ENCODE data around the gene CPS1. TPM values are rescaled to one million over a fixed set of nuclear protein-coding genes. Genes with fewer than 3 reads are reported as not detected.

CPS1 gene
- total RNA-seq, 1 donor from 2014 or later = 3.1 TPM

DNA sequence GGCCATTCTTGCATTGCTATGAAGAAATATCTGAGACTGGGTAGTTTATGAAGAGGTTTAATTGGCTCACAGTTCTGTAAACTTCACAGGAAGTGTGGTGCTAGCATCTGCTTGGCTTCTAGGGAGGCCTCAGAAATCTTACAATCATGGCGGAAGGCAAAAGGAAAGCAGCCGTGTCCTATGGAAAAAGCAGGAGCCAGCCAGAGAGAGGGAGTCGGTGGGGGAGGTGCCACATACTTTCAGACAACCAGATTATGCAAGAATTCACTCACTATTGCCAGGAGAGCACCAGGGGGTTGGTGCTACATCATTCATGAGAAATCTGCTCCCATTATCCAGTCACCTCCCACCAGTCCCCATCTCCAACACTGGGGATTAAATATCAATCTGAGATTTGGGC, 64.1 kb downstream of the CPS1 start:
- Histone ChIP-seq H3K27ac (no peak overlapping the region), H3K36me3 (no peaks in the 10 kb centered on the region), H3K9me3 (no peaks in the 10 kb centered on the region), H3K27me3 (no peaks in the 10 kb centered on the region), H3K4me3 (no peak overlapping the region), H3K4me1 (no peaks in the 10 kb centered on the region)
- TF ChIP-seq CTCF (IDR thresholded peaks at IDR 0.05) = no peak
- ATAC-seq (no peak), DNase-seq (no peak)
- intact Hi-C loops (cut with DNase I) = no loop called here

DNA sequence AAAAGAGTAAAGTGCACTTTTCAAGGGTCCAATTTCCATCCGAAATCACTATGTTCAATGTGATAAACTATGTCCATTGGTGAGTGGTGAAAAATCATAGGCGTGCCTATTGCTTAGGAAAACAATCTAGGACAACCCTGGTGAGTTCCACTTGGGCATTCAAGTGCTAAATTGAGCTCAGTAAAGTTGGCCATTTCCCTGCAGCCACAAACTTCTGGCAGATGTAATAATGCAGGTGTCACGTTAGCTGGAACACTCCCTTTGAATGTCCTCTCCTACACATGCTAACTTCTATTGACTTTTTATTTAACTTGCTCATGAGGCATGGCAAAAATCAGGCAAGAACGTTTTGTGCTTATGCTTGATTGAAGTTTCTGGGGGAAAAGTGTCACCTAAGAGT, 67.1 kb downstream of the CPS1 start:
- DNase-seq (no peak), ATAC-seq (no peak)
- no peaks in the 10 kb centered on the region for H3K9me3 ChIP-seq
- H3K27me3 ChIP-seq = no peaks in the 10 kb centered on the region
- H3K27ac ChIP-seq = no peak overlapping the region
- intact Hi-C loops (cut with DNase I) = no loop called here
- no peaks in the 10 kb centered on the region for H3K36me3 ChIP-seq
- H3K4me1 ChIP-seq = no peaks in the 10 kb centered on the region
- H3K4me3 ChIP-seq = no peak overlapping the region
- no peak for TF ChIP-seq CTCF (IDR thresholded peaks at IDR 0.05)

DNA sequence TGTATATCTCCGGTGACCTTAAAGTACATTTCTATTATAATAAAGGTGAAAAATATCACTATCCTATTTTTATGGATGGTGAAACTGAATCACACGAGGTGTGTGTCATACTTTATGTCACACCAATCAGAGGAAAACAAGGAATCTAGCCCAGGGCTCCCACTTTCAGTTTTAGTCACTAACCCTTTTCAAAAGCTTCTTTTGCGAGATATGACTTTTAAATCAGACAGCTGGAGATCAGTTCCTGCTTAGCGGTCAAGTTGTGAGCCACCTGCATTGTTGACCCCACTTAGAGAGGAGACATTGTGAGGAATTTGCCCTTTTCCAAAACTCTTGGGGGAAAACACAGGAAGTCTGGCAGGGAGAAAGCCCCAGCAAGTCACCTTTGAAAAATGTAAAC, 70.5 kb downstream of the CPS1 start:
- H3K27me3 ChIP-seq = no peaks in the 10 kb centered on the region
- H3K4me3 ChIP-seq = no peak overlapping the region
- no peak for TF ChIP-seq CTCF (IDR thresholded peaks at IDR 0.05)
- H3K9me3 ChIP-seq = no peaks in the 10 kb centered on the region
- ATAC-seq (no peak), DNase-seq (no peak)
- intact Hi-C loops (cut with DNase I) = no loop called here
- no peak overlapping the region for H3K27ac ChIP-seq
- no peaks in the 10 kb centered on the region for H3K36me3 ChIP-seq
- no peaks in the 10 kb centered on the region for H3K4me1 ChIP-seq

GRCh38 chr2:210630873-210631560, 74.6 kb downstream of the CPS1 start:
- DNase-seq = no peak
- no peak for TF ChIP-seq CTCF (IDR thresholded peaks at IDR 0.05)

DNA sequence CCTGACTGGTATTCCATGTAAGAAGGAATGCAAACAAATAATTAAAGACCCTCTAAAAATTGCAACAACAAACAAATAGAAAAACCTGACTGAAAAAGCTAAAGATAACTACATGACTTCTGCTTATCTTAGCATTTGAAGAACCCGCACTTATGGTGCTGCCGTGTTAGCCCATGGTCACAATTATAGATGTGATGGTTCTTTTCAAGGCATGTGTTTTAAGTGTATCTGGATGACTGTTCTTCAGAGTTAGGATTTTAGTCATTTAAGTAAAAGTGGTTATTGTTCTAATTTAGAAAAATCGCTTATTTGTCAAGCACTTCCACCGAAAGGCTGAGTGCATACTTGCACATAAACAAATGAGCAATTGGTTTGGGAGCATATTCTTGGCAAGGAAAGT, 77.3 kb downstream of the CPS1 start:
- intact Hi-C loops (cut with DNase I) = no loop called here
- Histone ChIP-seq H3K36me3 (no peaks in the 10 kb centered on the region), H3K27me3 (no peaks in the 10 kb centered on the region), H3K4me3 (no peak overlapping the region), H3K9me3 (no peaks in the 10 kb centered on the region), H3K27ac (no peak overlapping the region), H3K4me1 (no peaks in the 10 kb centered on the region)
- ATAC-seq (no peak), DNase-seq (no peak)
- TF ChIP-seq CTCF (IDR thresholded peaks at IDR 0.05) = no peak

More at GRCh38 chr2:210630873-210631560, 74.6 kb downstream of the CPS1 start:
- no peaks in the 10 kb centered on the region for H3K4me1 ChIP-seq
- ATAC-seq = no peak
- intact Hi-C loops (cut with DNase I) = no loop called here
- H3K36me3 ChIP-seq = no peaks in the 10 kb centered on the region
- no peaks in the 10 kb centered on the region for H3K27me3 ChIP-seq
- no peak overlapping the region for H3K4me3 ChIP-seq
- no peak overlapping the region for H3K27ac ChIP-seq
- H3K9me3 ChIP-seq = no peaks in the 10 kb centered on the region

- Histone ChIP-seq H3K36me3 (no peaks in the 10 kb centered on the region), H3K4me1 (no peaks in the 10 kb centered on the region), H3K27ac (no peak overlapping the region), H3K4me3 (no peak overlapping the region), H3K27me3 (no peaks in the 10 kb centered on the region), H3K9me3 (no peaks in the 10 kb centered on the region)
- DNase-seq = no peak
- intact Hi-C loops (cut with DNase I) = no loop called here
- no peak for ATAC-seq
- TF ChIP-seq CTCF (IDR thresholded peaks at IDR 0.05) = no peak
Observed at GRCh38 chr2:210635257-210635656, 78.9 kb downstream of the CPS1 start.

All from upper lobe of right lung (tissue), 1 donor.